Adipose tissue (tissue), 3 donors: ENCODE results near the gene NSUN2. TPM values are rescaled to one million over a fixed set of nuclear protein-coding genes. Genes with fewer than 3 reads are reported as not detected.
"Not testable (repeated sequence)": the region's sequence is repeated elsewhere in the genome, so short reads cannot be mapped to it uniquely, and the experiment has no call there.

ENCODE experiments used
- H3K27ac ChIP-seq: one replicate; pipeline ENCODE4 v1.5.1; 2013; ENCODE audit warnings: low read depth, low read length
- WGBS, 3 donors: extraction: QIAGEN DNeasy Blood & Tissue Kit; methylation state at CpG; one replicate each; pipeline ENCODE4 v1.1.7; 2013; 5-methylcytosine and 5-hydroxymethylcytosine counted together
- polyA plus RNA-seq, 3 donors: library from polyadenylated mRNA; stranded (reverse); fragments of 200-250 nt; gene quantifications; one replicate each; pipeline ENCODE4 v1.2.3, GENCODE V29; 2013
- donor health status: healthy with polysubstance abuse.
- donor health status: Bipolar disorder and iron deficiency.
- donor health status: healthy.

Gene NSUN2
- polyA plus RNA-seq, 3 donors, result 19.1 to 42.5 (median 26.0) TPM

- H3K27ac ChIP-seq, result no peak overlapping the region
- WGBS, 3 donors, result 47 to 55% (median 55%) methylated on average over 12 of the region's 12 CpGs
Observed at GRCh38 chr5:6574537-6575245, 58.2 kb downstream of the NSUN2 start.

- WGBS, 3 donors, result 70 to 77% (median 71%) methylated on average over 11 of the region's 11 CpGs
- no peak overlapping the region for H3K27ac ChIP-seq
Observed at GRCh38 chr5:6574111-6574510, 58.7 kb downstream of the NSUN2 start.

GRCh38 chr5:6573651-6574101 lies 59.2 kb downstream of the NSUN2 start:
- WGBS, 3 donors, result 49 to 66% (median 66%) methylated on average over 12 of the region's 12 CpGs
- no peak overlapping the region for H3K27ac ChIP-seq

GRCh38 chr5:6572825-6573380 lies 59.9 kb downstream of the NSUN2 start:
- 83 to 91% (median 88%) methylated on average over 21 of the region's 21 CpGs for WGBS, 3 donors
- no peak overlapping the region for H3K27ac ChIP-seq

- 78 to 85% (median 83%) methylated on average over 29 to 30 of the region's 30 CpGs for WGBS, 3 donors
- no peak overlapping the region for H3K27ac ChIP-seq
Observed at GRCh38 chr5:6572086-6572824, 60.6 kb downstream of the NSUN2 start.

GRCh38 chr5:6571607-6572006 lies 61.2 kb downstream of the NSUN2 start:
- WGBS, 3 donors, result 39 to 66% (median 44%) methylated on average over 2 of the region's 2 CpGs
- H3K27ac ChIP-seq, result not testable (repeated sequence)

- no peak overlapping the region for H3K27ac ChIP-seq
- WGBS, 3 donors, result 52 to 77% (median 67%) methylated on average over 5 of the region's 5 CpGs
Observed at GRCh38 chr5:6570530-6570929, 62.3 kb downstream of the NSUN2 start.

GRCh38 chr5:6568889-6569288 lies 64.0 kb downstream of the NSUN2 start:
- WGBS, 3 donors, result 55 to 74% (median 68%) methylated on average over 6 of the region's 6 CpGs
- H3K27ac ChIP-seq, result no peak overlapping the region

GRCh38 chr5:6568383-6568782 lies 64.5 kb downstream of the NSUN2 start:
- 66 to 72% (median 71%) methylated on average over 6 of the region's 6 CpGs for WGBS, 3 donors

GRCh38 chr5:6567835-6568234 lies 65.0 kb downstream of the NSUN2 start:
- H3K27ac ChIP-seq, result no peak overlapping the region

More at GRCh38 chr5:6568383-6568782, 64.5 kb downstream of the NSUN2 start:
- no peak overlapping the region for H3K27ac ChIP-seq

- WGBS, 3 donors, result 72 to 80% (median 77%) methylated on average over 4 of the region's 4 CpGs
- H3K27ac ChIP-seq, result no peak overlapping the region
Observed at GRCh38 chr5:6567068-6567467, 65.8 kb downstream of the NSUN2 start.

GRCh38 chr5:6565492-6565891 lies 67.4 kb downstream of the NSUN2 start:
- 75 to 90% (median 78%) methylated on average over 3 of the region's 3 CpGs for WGBS, 3 donors
- no peak overlapping the region for H3K27ac ChIP-seq

GRCh38 chr5:6557807-6558575 lies 74.9 kb downstream of the NSUN2 start:
- 71 to 92% (median 79%) methylated on average over 6 of the region's 6 CpGs for WGBS, 3 donors

GRCh38 chr5:6556802-6557102 lies 76.1 kb downstream of the NSUN2 start:
- H3K27ac ChIP-seq, result no peak overlapping the region
- 71 to 79% (median 79%) methylated on average over 1 of the region's 1 CpG for WGBS, 3 donors

More at GRCh38 chr5:6557807-6558575, 74.9 kb downstream of the NSUN2 start:
- no peak overlapping the region for H3K27ac ChIP-seq

- no peak overlapping the region for H3K27ac ChIP-seq
- 76 to 87% (median 82%) methylated on average over 8 of the region's 8 CpGs for WGBS, 3 donors
Observed at GRCh38 chr5:6556089-6556801, 76.6 kb downstream of the NSUN2 start.

- H3K27ac ChIP-seq, result no peak overlapping the region
- WGBS, 3 donors, result 88 to 95% (median 90%) methylated on average over 2 to 4 of the region's 4 CpGs
Observed at GRCh38 chr5:6554812-6555211, 78.0 kb downstream of the NSUN2 start.

- 65 to 79% (median 68%) methylated on average over 11 of the region's 11 CpGs for WGBS, 3 donors
- H3K27ac ChIP-seq, result no peak overlapping the region
Observed at GRCh38 chr5:6553972-6554371, 78.9 kb downstream of the NSUN2 start.

GRCh38 chr5:6552612-6553011 lies 80.2 kb downstream of the NSUN2 start:
- 78 to 85% (median 84%) methylated on average over 7 of the region's 7 CpGs for WGBS, 3 donors
- no peak overlapping the region for H3K27ac ChIP-seq
